Measurements from ENCODE around the gene SLC9A9. TPM values are rescaled to one million over a fixed set of nuclear protein-coding genes. Genes with fewer than 3 reads are reported as not detected.

Gene SLC9A9
- total and polyA plus RNA-seq, 10 of the 15 experiments (the other 5 are each of a cell fraction or from before 2014, with no cell fraction given), result 3.5 to 14.2 (median 9.3) TPM

DNA sequence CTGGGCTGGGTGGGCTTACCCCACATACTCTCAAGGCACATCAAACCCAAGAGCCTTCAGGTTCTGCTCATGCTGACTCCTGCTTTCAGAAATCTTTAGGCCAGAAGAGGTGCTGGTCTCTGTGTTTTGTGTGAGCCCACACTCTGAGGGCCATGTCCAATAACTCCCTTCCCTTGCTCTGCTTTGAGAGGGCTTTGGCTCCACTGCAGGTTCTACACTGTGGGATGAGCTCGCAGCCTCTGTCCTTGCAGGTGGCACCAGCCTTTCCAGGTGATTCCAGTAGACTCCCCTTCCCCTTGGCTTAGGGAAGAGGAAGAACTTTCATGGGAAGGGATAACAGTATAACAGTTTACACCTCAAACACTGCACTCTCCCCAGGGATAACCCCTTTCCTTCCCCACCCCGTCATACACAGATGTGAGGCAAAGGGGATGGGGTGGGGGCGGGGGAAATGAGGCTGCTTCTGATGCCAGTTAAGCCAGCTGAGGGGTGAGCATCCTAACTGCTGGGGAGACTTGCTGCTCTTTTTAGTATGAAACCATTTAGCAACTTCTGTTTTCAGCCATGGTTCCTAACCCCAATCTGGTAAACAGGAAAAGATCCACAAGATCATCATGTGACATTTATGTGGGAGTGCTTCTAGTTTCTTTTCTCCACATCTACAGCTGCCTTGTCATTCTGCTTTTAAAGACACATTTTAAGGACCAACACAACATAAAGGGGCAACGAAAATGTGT, 262.4 kb downstream of the SLC9A9 start (continued):
- TF ChIP-seq, protein P1, sequence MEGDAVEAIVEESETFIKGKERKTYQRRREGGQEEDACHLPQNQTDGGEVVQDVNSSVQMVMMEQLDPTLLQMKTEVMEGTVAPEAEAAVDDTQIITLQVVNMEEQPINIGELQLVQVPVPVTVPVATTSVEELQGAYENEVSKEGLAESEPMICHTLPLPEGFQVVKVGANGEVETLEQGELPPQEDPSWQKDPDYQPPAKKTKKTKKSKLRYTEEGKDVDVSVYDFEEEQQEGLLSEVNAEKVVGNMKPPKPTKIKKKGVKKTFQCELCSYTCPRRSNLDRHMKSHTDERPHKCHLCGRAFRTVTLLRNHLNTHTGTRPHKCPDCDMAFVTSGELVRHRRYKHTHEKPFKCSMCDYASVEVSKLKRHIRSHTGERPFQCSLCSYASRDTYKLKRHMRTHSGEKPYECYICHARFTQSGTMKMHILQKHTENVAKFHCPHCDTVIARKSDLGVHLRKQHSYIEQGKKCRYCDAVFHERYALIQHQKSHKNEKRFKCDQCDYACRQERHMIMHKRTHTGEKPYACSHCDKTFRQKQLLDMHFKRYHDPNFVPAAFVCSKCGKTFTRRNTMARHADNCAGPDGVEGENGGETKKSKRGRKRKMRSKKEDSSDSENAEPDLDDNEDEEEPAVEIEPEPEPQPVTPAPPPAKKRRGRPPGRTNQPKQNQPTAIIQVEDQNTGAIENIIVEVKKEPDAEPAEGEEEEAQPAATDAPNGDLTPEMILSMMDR (IDR thresholded peaks at IDR 0.05 in 2 of 3, conservative IDR thresholded peaks at IDR 0.05 in 1 of 3; ENCODE audit: control insufficient read depth in 2 of 3, extremely low read depth in 1 of 3, insufficient read depth in 1 of 3, low read depth in 3 of 3, low read length in 3 of 3), result no peak
- TF ChIP-seq YY1 (IDR thresholded peaks at IDR 0.05; ENCODE audit: low read depth, low read length) (0 out of 2 replicates have a peak, but pooled peaks have one; percentile 10), NR2C2 (IDR thresholded peaks at IDR 0.05; ENCODE audit: borderline replicate concordance, control insufficient read depth, insufficient read length, low read depth) (no peak), RUNX3 (IDR thresholded peaks at IDR 0.05; ENCODE audit: low read length) (peak; percentile 61), ETV6 (conservative IDR thresholded peaks at IDR 0.05 in 1 of 2, IDR thresholded peaks at IDR 0.05 in 1 of 2; ENCODE audit: borderline replicate concordance in 1 of 2, low read depth in 1 of 2) (no peak), BMI1 (IDR thresholded peaks at IDR 0.05; ENCODE audit: borderline replicate concordance) (no peak), RAD51 (IDR thresholded peaks at IDR 0.05) (no peak), NBN (IDR thresholded peaks at IDR 0.05) (no peak), STAT1 (conservative IDR thresholded peaks at IDR 0.05) (no peak), IRF4 (IDR thresholded peaks at IDR 0.05; ENCODE audit: low read depth, low read length) (no peak), DPF2 (IDR thresholded peaks at IDR 0.05) (no peak), CEBPB (IDR thresholded peaks at IDR 0.05; ENCODE audit: borderline replicate concordance in 1 of 2, low read depth in 2 of 2, low read length in 2 of 2) (no peak)
- TF ChIP-seq, protein P2, sequence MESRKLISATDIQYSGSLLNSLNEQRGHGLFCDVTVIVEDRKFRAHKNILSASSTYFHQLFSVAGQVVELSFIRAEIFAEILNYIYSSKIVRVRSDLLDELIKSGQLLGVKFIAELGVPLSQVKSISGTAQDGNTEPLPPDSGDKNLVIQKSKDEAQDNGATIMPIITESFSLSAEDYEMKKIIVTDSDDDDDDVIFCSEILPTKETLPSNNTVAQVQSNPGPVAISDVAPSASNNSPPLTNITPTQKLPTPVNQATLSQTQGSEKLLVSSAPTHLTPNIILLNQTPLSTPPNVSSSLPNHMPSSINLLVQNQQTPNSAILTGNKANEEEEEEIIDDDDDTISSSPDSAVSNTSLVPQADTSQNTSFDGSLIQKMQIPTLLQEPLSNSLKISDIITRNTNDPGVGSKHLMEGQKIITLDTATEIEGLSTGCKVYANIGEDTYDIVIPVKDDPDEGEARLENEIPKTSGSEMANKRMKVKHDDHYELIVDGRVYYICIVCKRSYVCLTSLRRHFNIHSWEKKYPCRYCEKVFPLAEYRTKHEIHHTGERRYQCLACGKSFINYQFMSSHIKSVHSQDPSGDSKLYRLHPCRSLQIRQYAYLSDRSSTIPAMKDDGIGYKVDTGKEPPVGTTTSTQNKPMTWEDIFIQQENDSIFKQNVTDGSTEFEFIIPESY (IDR thresholded peaks at IDR 0.05), result no peak
- TF ChIP-seq, protein P3, sequence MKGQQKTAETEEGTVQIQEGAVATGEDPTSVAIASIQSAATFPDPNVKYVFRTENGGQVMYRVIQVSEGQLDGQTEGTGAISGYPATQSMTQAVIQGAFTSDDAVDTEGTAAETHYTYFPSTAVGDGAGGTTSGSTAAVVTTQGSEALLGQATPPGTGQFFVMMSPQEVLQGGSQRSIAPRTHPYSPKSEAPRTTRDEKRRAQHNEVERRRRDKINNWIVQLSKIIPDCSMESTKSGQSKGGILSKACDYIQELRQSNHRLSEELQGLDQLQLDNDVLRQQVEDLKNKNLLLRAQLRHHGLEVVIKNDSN (IDR thresholded peaks at IDR 0.05; ENCODE audit: borderline replicate concordance, extremely low read length, insufficient read depth, low read depth, low read length), result no peak
- TF ChIP-seq, protein P4, sequence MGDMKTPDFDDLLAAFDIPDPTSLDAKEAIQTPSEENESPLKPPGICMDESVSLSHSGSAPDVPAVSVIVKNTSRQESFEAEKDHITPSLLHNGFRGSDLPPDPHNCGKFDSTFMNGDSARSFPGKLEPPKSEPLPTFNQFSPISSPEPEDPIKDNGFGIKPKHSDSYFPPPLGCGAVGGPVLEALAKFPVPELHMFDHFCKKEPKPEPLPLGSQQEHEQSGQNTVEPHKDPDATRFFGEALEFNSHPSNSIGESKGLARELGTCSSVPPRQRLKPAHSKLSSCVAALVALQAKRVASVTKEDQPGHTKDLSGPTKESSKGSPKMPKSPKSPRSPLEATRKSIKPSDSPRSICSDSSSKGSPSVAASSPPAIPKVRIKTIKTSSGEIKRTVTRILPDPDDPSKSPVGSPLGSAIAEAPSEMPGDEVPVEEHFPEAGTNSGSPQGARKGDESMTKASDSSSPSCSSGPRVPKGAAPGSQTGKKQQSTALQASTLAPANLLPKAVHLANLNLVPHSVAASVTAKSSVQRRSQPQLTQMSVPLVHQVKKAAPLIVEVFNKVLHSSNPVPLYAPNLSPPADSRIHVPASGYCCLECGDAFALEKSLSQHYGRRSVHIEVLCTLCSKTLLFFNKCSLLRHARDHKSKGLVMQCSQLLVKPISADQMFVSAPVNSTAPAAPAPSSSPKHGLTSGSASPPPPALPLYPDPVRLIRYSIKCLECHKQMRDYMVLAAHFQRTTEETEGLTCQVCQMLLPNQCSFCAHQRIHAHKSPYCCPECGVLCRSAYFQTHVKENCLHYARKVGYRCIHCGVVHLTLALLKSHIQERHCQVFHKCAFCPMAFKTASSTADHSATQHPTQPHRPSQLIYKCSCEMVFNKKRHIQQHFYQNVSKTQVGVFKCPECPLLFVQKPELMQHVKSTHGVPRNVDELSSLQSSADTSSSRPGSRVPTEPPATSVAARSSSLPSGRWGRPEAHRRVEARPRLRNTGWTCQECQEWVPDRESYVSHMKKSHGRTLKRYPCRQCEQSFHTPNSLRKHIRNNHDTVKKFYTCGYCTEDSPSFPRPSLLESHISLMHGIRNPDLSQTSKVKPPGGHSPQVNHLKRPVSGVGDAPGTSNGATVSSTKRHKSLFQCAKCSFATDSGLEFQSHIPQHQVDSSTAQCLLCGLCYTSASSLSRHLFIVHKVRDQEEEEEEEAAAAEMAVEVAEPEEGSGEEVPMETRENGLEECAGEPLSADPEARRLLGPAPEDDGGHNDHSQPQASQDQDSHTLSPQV (IDR thresholded peaks at IDR 0.05), result no peak
